ENCODE results near the gene TMEM107.
A peak's percentile ranks its signal among the peaks of the same experiment; 100 is the strongest.

DNA sequence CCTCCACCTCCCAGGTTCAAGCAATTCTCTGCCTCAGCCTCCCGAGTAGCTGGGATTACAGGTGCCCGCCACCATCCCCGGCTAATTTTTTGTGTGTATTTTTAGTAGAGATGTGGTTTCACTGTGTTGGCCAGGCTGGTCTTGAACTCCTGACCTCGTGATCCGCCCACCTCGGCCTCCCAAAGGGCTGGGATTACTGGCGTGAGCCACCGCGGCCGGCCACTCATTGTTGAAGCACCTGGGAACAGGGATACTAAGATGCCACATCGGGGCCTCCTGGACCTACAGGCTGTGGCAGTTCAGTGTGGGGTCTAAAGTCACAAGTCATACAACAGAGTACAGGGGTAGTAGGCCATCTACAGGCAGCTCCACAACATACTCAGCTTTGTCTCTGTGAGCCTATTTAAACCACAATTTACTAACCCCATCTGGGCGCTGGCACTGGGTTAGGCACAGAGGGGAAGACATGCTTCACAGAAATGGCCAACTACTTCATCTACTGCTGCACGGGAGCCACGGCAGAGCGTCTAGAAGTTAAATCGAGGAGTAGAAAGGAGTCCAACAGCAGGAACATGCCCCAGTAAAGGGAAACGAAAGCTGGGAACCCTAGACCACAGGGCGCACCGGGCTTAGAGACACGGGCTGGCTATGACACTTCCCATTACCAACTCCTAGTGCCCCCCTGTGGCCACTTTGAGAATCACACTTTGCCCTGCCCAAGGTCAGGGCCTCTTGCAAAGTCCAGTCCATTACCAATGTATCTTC lies 17.7 kb downstream of the TMEM107 start:
- TF ChIP-seq, protein P1, sequence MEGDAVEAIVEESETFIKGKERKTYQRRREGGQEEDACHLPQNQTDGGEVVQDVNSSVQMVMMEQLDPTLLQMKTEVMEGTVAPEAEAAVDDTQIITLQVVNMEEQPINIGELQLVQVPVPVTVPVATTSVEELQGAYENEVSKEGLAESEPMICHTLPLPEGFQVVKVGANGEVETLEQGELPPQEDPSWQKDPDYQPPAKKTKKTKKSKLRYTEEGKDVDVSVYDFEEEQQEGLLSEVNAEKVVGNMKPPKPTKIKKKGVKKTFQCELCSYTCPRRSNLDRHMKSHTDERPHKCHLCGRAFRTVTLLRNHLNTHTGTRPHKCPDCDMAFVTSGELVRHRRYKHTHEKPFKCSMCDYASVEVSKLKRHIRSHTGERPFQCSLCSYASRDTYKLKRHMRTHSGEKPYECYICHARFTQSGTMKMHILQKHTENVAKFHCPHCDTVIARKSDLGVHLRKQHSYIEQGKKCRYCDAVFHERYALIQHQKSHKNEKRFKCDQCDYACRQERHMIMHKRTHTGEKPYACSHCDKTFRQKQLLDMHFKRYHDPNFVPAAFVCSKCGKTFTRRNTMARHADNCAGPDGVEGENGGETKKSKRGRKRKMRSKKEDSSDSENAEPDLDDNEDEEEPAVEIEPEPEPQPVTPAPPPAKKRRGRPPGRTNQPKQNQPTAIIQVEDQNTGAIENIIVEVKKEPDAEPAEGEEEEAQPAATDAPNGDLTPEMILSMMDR (IDR thresholded peaks at IDR 0.05), result peak; percentile 88
- TF ChIP-seq ZFX (IDR thresholded peaks at IDR 0.05; ENCODE audit: borderline replicate concordance), result no peak

Measured in 22Rv1 (cell line).